Stimulated activated CD8-positive, alpha-beta memory T cell treated with anti-CD3 and anti-CD28 coated beads, Interleukin-2, amount 100 ng/mL, for 1 hour (primary cell): ENCODE results near the gene FITM2.
"Not testable (repeated sequence)": the region's sequence is repeated elsewhere in the genome, so short reads cannot be mapped to it uniquely, and the experiment has no call there.

Experiments
- DNase-seq, 2 donors: peaks; one replicate each; pipeline ENCODE4 v3.0.0-alpha.2; 2020; ENCODE audit warnings: low read depth in 2 of 2

The FITM2 gene

DNA sequence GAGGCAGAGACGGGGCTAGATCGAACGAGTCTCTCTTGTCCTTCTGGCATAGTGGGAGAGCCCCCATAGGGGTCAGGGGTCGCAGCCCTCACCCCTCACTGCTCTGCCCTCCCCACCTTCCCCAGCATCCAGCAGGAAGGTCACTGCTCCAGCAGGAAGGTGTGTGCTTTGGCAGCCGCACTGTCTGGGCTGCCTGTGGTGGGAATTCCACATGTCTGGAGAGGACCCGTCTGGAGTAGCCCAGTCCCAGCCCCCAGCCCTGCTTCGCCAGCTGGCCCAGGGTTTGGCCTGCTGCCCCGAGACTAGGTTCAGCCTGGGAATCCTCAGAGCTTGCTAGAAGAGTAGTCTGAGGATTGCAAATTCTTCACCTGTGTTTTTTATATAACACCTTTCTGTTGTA lies 23.3 kb upstream of the FITM2 start:
- no peak for DNase-seq

DNA sequence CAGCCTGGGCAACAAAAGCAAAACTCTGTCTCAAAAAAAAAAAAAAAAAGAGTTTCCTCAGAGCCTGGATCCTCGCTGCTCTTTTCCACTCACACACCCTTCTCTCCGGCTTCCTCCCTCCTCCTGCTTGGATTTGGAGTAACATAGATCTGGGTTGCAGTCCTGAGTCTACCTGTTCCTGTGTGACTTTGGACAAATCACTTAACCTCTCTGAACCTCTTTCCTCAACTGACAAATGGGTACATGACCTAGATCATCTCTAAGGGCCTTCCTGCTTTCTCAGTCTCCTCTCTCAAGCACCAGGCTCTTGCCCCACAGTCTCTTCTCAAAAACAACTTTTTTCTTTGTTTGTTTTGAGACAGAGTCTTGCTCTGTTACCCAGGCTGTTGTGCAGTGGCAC lies 20.2 kb upstream of the FITM2 start:
- DNase-seq: no peak

GRCh38 chr20:44328428-44328827 lies 17.4 kb upstream of the FITM2 start:
- no peak for DNase-seq

- not testable (repeated sequence) for DNase-seq
Observed at GRCh38 chr20:44327748-44328147, 16.7 kb upstream of the FITM2 start.

GRCh38 chr20:44326391-44327159 lies 15.6 kb upstream of the FITM2 start:
- no peak for DNase-seq

DNA sequence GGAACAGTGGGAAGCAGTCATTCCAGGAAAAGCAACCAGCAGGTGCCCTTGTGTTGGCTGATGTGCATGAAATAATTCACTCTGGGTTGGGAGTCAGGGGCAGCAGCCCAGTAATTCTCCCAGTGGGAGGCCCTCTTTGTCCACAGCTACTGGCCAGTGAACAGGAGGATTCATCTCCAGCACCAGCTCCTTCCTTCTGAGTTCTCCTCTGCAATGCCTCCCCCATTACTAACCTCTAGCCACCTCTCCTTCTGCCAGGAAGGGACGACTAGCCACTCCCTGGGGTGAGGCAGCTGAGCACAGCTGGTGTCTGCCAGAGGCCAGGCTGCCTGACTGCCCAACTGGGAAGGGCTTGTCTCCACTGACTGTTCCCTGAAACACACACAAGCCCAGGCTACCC lies 13.3 kb upstream of the FITM2 start:
- no peak for DNase-seq

DNA sequence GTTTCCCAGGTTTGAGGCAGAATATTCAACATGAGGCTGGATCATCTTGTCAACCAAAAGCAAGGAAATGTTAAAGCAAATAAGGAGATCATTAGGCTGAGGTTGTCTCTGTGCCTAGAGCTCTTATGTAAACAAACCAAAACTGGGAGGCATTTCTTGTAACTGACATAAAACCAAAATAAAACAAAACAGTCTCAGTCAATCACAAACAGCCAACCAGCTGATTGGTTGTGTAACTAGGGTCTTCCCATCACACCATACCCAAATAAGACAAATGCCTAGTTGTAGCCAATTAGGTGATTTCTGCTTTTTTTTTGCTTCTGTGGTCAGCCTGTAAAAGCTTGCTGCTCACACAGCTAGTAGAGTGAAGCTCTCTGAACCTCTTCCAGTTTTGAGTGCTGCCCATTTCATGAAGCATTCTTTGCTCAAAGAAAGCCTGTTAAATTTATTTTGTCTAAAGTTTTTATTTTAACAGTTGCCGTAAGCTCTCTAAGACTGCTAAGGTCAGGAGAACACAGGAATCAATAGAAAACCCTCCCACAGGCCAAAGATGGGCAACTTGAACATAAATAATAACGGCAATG lies 8.9 kb upstream of the FITM2 start:
- DNase-seq: no peak

DNA sequence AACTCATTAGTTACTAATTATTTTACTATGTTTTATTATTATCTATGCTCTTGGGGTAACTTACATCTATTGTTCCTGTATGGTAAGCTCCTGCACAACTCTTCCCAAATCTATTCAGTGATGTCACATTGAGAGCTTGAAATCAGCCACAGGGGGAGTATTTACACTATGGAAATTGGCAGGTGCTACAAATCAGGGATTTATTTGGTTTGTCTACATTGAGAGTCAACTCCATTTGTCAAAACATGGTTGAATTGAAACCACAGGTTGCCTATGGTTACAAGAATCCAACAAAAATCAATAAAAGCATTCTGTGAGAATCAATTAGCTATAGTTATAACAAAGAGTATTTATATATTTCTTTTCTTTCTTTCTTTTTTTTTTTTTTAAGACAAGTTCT lies 3.9 kb upstream of the FITM2 start:
- DNase-seq: no peak

GRCh38 chr20:44309763-44310663 lies 989 bp downstream of the FITM2 start:
- DNase-seq: no peak

GRCh38 chr20:44306927-44307326 lies 4.1 kb downstream of the FITM2 start:
- no peak for DNase-seq

DNA sequence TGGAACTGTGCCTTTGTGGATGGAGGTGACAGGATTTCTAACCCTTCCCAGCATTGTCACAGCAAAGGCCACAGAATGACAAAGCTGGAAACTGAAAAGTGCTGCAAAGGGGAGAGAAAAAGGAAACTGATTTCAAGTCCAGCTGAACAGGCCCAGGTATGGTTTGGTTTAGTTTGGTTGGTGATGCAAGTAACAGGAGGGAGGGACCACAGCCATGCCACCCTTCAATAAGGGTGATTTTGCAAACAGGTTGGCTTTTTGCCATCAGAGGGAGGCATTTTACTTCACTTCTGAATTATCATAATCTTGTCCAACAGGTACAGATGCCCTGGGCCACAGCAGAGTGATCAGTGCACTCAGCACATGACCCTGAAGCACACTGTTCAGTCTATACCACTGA lies 6.6 kb downstream of the FITM2 start:
- DNase-seq: no peak

DNA sequence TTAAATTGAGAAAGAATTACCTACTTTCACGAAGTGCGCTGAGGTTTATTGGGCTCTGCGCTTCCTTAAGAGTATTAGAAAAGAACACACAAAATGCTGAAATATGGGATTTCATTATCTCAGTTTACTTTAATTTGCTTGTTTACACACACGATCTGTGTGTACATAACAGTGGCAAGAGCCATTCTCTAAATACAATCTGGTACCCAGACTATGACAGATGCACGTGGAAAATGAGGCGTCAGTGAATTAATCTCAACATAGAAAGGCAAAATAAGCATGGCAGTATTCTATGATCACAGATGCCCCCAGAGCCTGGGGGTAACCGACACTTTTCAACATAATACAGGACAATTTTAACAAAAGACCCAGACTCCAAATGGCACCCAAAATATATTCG lies 8.3 kb downstream of the FITM2 start:
- no peak for DNase-seq

GRCh38 chr20:44302026-44302669 lies 8.9 kb downstream of the FITM2 start:
- DNase-seq: no peak

DNA sequence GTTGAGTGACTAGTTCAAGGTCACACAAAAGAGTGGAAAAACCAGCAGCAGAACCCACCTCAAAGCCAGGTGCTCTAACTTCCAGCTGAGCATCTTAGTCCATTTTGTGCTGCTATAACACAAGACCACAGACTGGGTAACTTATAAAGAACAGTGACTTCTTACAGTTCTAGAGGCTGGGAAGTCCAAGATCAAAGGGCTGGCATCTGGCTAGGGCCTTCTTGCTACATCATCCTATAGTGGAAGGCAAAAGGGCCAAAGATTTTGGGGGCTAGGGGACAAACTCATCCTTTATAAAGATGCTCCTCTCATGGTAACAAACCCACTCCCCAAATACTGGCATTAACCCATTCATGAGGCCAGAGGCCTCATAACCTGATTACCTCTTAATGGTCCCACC lies 9.7 kb downstream of the FITM2 start:
- no peak for DNase-seq

- DNase-seq: not testable (repeated sequence)
Observed at GRCh38 chr20:44299011-44299535, 11.9 kb downstream of the FITM2 start.

- DNase-seq: no peak
Observed at GRCh38 chr20:44297721-44298120, 13.3 kb downstream of the FITM2 start.

- no peak for DNase-seq
Observed at GRCh38 chr20:44296011-44296410, 15.0 kb downstream of the FITM2 start.

- no peak for DNase-seq
Observed at GRCh38 chr20:44291754-44292153, 19.2 kb downstream of the FITM2 start.

DNA sequence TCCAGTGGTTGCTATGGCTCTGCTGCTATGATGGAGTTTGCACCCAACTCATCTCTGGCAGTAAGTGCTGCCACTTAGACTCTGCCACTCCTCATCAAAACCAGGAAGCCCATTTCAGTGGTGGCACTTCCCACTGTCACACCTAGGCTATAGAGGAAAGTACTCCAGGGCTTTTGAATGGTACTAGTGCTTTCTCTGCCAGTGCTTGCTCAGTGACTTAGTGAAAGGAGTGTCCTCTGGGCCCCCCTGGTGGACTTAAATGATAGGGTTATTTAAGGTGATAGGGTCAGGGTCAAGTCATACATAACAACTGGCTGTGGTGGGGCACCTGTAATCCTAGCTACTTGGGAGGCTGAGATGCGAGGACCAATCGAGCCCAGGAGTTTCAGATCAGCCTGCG lies 22.8 kb downstream of the FITM2 start:
- no peak for DNase-seq

- no peak for DNase-seq
Observed at GRCh38 chr20:44287272-44288097, 23.5 kb downstream of the FITM2 start.

DNA sequence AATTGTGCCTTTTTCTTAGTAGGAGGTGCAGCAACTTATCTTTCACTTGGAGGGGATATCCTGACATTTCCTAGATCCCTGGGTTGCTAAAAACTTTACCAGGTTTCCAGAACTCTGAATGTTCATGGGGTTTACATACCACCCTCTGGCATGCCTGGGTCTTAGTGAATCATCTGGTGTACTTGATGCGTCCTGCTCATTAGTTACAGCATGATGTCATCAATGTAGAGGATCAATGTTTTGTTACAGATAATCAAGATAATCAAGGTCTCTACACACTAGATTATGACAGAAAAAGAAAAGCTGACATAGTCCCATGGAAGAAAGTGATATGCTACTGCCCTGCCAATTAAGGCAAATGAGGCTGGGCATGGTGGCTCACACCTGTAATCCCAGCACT lies 27.0 kb downstream of the FITM2 start:
- DNase-seq: no peak
